Panc1 (cell line): Measurements from ENCODE around the gene C16orf90. TPM values are rescaled to one million over a fixed set of nuclear protein-coding genes. Genes with fewer than 3 reads are reported as not detected.

Experiments
- ATAC-seq: fragments of 200-7000 bp; cut with Tn5 transposase; 2 replicates; pipeline ENCODE4 v1.9.1; 2020; ENCODE audit warnings: mild to moderate bottlenecking, moderate library complexity
- BruUV-seq: library from RNA; stranded (reverse); fragments of 400-500 nt; replicated peaks from 2 replicates; lab custom pipeline; 2021; lab: Mats Ljungman, UMichigan
- CTCF ChIA-PET: fragments of 300-600 bp; sonication (Branson Sonifier 250); formaldehyde crosslinking; loops from one replicate; lab custom pipeline; 2022; ENCODE audit warnings: antibody characterized with exemption; lab: Charles Lee
- POLR2A ChIA-PET: fragments of 300-600 bp; sonication (Branson Sonifier 250); formaldehyde crosslinking; loops from one replicate; lab custom pipeline; 2022; ENCODE audit warnings: antibody characterized with exemption; lab: Charles Lee
- DNase-seq: peaks from one replicate; pipeline ENCODE4 v3.0.0-alpha.2; 2010; ENCODE audit warnings: low read depth, low spot score
- H3K27ac ChIP-seq: 2 replicates; pipeline ENCODE4 v1.5.1; 2011; ENCODE audit warnings: mild to moderate bottlenecking, low read length, inconsistent platforms
- H3K27me3 ChIP-seq: fragments of 200-500 bp; sonication (Bioruptor generic); 2 replicates; pipeline ENCODE4 v1.6.0; 2014; ENCODE audit warnings: low read length, inconsistent platforms; ENCODE audit not compliant: control insufficient read depth, insufficient read depth
- H3K36me3 ChIP-seq: fragments of 200-500 bp; sonication (Bioruptor generic); 2 replicates; pipeline ENCODE4 v1.5.1; 2014; ENCODE audit warnings: inconsistent platforms, mild to moderate bottlenecking, low read length, moderate library complexity; ENCODE audit not compliant: control insufficient read depth, insufficient read depth
- H3K4me1 ChIP-seq: 2 replicates; pipeline ENCODE4 v1.5.1; 2011; ENCODE audit warnings: inconsistent platforms, mild to moderate bottlenecking, low read length, moderate library complexity; ENCODE audit not compliant: control insufficient read depth, insufficient read depth
- H3K4me3 ChIP-seq, 2 experiments: 2 replicates each; pipeline ENCODE4 v1.5.1; 2011 to 2012; ENCODE audit warnings: low read depth in 2 of 2, low read length in 2 of 2, mild to moderate bottlenecking in 2 of 2, inconsistent platforms in 1 of 2, moderate library complexity in 1 of 2
- H3K9me3 ChIP-seq: fragments of 200-500 bp; sonication (Bioruptor generic); 2 replicates; pipeline ENCODE4 v1.5.1; 2014; ENCODE audit warnings: low read depth, mild to moderate bottlenecking, inconsistent platforms, low read length, moderate library complexity; ENCODE audit not compliant: control insufficient read depth, insufficient read depth
- CTCF ChIP-seq: fragments of 450-650 bp; IDR thresholded peaks from 2 replicates; pipeline ENCODE4 v1.5.1; 2017; ENCODE audit warnings: mild to moderate bottlenecking
- POLR2AphosphoS5 ChIP-seq: IDR thresholded peaks from 2 replicates; pipeline ENCODE4 v1.6.1; 2012; ENCODE audit warnings: mild to moderate bottlenecking, low read depth, low read length, moderate library complexity
- REST ChIP-seq, 2 experiments: IDR thresholded peaks; 2 replicates each; pipeline ENCODE4 v1.6.1; 2011 to 2012; ENCODE audit warnings: low read depth in 2 of 2, control low read depth in 1 of 2, low read length in 1 of 2, mild to moderate bottlenecking in 1 of 2, moderate library complexity in 1 of 2; ENCODE audit not compliant: insufficient read depth in 1 of 2
- SIN3A ChIP-seq: IDR thresholded peaks from 2 replicates; pipeline ENCODE4 v1.6.1; 2012; ENCODE audit warnings: low read depth, mild to moderate bottlenecking, low read length, moderate library complexity, borderline replicate concordance; ENCODE audit not compliant: insufficient read depth
- TCF7L2 ChIP-seq: IDR thresholded peaks from 2 replicates; pipeline ENCODE4 v1.6.1; 2011; ENCODE audit warnings: mild to moderate bottlenecking, low read depth, low read length, inconsistent platforms
- in situ Hi-C: cut with HindIII; loops from 2 replicates; pipeline ENCODE4 v1.10.0; 2016; ENCODE audit warnings: low sequenced_read_pairs, low pct_unique_long_range_greater_than_20kb
- intact Hi-C: fragments of 100-400 bp; cut with micrococcal nuclease; formaldehyde crosslinking; loops from one replicate; pipeline ENCODE4 v1.10.0; 2022; ENCODE audit not compliant: unreplicated experiment
- total RNA-seq: library from RNA; stranded (reverse); gene quantifications from one replicate; pipeline ENCODE4 v1.2.1, GENCODE V29; 2021; ENCODE audit not compliant: unreplicated experiment

Gene C16orf90
- total RNA-seq, 1 experiment from 2014 or later: not detected

GRCh38 chr16:3515897-3516296, 20.6 kb upstream of the C16orf90 start:
- Histone ChIP-seq H3K4me3 (no peak overlapping the region), H3K4me1 (no peaks in the 10 kb centered on the region), H3K9me3 (no peaks in the 10 kb centered on the region), H3K27me3 (no peaks in the 10 kb centered on the region), H3K27ac (no peak overlapping the region), H3K36me3 (peaks cover 6% of the 10 kb centered on the region)
- no TSS peak for BruUV-seq
- ChIA-PET POLR2A (no interaction called here), CTCF (no interaction called here)
- no peak for DNase-seq
- intact Hi-C loops (no loop called here), in situ Hi-C loops (no loop called here)
- TF ChIP-seq SIN3A: no peak
- TF ChIP-seq TCF7L2: no peak
- TF ChIP-seq POLR2AphosphoS5: no peak
- TF ChIP-seq CTCF: no peak
- no peak for TF ChIP-seq REST (IDR thresholded peaks at IDR 0.05; ENCODE audit: insufficient read depth in 1 of 2, low read depth in 2 of 2, low read length in 1 of 2)
- no peak for ATAC-seq

GRCh38 chr16:3514621-3515020, 19.3 kb upstream of the C16orf90 start:
- ChIA-PET POLR2A (interaction anchor here (0.5 kb wide), 1 partner anchor 9 kb away, joined by 3 read pairs; no protein-coding TSS in a partner anchor), CTCF (no interaction called here)
- no peak overlapping the region for H3K27ac ChIP-seq
- in situ Hi-C loops (no loop called here), intact Hi-C loops (no loop called here)
- no TSS peak for BruUV-seq
- no peak overlapping the region for H3K4me3 ChIP-seq
- DNase-seq: no peak
- ATAC-seq: no peak
- H3K36me3 ChIP-seq: peaks cover 6% of the 10 kb centered on the region
- no peaks in the 10 kb centered on the region for H3K27me3 ChIP-seq
- H3K4me1 ChIP-seq: no peaks in the 10 kb centered on the region
- H3K9me3 ChIP-seq: no peaks in the 10 kb centered on the region
- TF ChIP-seq POLR2AphosphoS5: no peak
- no peak for TF ChIP-seq CTCF
- TF ChIP-seq TCF7L2: no peak
- TF ChIP-seq REST (IDR thresholded peaks at IDR 0.05; ENCODE audit: insufficient read depth in 1 of 2, low read depth in 2 of 2, low read length in 1 of 2): no peak
- no peak for TF ChIP-seq SIN3A
